ENCODE data around the gene PNMA8C.
"Not testable (repeated sequence)": the region's sequence is repeated elsewhere in the genome, so short reads cannot be mapped to it uniquely, and the experiment has no call there.

Gene PNMA8C

DNA sequence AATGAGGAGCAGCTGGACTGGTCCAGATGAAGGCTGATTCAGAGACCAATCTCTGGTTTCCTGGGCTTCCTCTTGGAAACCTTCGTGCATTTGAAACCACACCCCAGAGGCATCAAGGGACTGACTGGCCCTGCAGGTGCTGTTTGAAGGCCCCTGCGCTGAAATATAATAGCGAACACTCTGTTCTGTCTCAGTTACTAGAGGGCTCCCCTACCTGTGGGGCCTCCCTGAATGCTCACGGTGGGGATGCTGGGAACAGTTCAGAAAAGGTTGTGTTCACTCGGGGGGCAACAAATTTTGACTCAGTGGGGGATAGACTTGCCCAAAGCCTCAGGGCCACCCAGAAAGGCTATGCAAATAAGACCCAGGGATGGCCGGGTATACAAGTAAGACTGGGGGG lies 21.8 kb downstream of the PNMA8C start:
- no peaks in the 10 kb centered on the region for H3K9me3 ChIP-seq (ENCODE audit: severe bottlenecking)
- ATAC-seq (ENCODE audit: low read depth), result no peak
- no peak overlapping the region for H3K27ac ChIP-seq (ENCODE audit: poor library complexity, severe bottlenecking)
- TF ChIP-seq, protein P1, sequence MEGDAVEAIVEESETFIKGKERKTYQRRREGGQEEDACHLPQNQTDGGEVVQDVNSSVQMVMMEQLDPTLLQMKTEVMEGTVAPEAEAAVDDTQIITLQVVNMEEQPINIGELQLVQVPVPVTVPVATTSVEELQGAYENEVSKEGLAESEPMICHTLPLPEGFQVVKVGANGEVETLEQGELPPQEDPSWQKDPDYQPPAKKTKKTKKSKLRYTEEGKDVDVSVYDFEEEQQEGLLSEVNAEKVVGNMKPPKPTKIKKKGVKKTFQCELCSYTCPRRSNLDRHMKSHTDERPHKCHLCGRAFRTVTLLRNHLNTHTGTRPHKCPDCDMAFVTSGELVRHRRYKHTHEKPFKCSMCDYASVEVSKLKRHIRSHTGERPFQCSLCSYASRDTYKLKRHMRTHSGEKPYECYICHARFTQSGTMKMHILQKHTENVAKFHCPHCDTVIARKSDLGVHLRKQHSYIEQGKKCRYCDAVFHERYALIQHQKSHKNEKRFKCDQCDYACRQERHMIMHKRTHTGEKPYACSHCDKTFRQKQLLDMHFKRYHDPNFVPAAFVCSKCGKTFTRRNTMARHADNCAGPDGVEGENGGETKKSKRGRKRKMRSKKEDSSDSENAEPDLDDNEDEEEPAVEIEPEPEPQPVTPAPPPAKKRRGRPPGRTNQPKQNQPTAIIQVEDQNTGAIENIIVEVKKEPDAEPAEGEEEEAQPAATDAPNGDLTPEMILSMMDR (IDR thresholded peaks at IDR 0.05; ENCODE audit: poor library complexity, severe bottlenecking), result no peak
- H3K4me1 ChIP-seq (ENCODE audit: insufficient read depth, poor library complexity, severe bottlenecking), result peaks cover 3% of the 10 kb centered on the region
- H3K36me3 ChIP-seq (ENCODE audit: low read depth), result peaks cover 9% of the 10 kb centered on the region; the same call in 1 of the 2 replicates
- DNase-seq (ENCODE audit: low spot score), result no peak
- H3K4me3 ChIP-seq (ENCODE audit: severe bottlenecking), result no peak overlapping the region
- H3K27me3 ChIP-seq (ENCODE audit: insufficient read depth, poor library complexity, severe bottlenecking), result no peaks in the 10 kb centered on the region

DNA sequence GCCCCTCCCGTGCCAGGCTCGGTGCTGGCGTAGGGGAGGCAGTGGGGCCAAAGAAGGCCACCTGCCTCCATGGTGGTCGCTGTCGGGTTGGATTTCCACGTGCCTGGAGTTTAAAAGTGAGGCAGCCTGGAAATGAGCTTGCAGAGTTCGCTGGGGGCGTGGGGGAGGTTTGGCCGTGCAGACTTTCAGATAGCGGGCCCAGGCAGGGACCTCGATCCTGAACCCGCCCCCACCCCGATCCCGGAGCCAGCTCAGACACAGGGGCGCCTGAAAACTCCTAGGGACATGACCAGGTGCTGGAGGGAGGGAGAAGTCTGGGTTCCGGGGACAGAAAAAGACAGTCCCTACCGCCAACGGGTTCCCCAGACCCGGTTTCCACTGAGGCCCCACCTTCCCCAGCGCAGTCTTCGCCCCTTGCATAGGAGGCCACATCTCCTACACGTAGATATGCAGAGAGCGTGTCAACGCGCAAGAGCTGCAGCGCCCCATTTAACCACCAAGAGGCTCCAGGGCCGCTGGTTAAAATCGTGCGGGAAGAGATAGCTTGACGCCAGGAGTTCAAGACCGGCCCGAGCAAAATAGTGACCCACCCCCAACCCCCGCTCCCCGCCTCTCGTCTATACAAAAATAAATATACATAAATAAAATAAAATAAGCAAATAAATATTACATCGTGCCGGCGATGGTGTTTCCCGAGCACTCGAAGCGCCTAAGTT lies 23.8 kb downstream of the PNMA8C start:
- Histone ChIP-seq H3K9me3 (ENCODE audit: severe bottlenecking) (no peaks in the 10 kb centered on the region), H3K4me1 (ENCODE audit: insufficient read depth, poor library complexity, severe bottlenecking) (peaks cover 3% of the 10 kb centered on the region), H3K36me3 (ENCODE audit: low read depth) (0 out of 2 replicates have a peak, but pooled peaks cover under 1% of the 10 kb centered on the region), H3K27ac (ENCODE audit: poor library complexity, severe bottlenecking) (no peak overlapping the region), H3K27me3 (ENCODE audit: insufficient read depth, poor library complexity, severe bottlenecking) (no peaks in the 10 kb centered on the region), H3K4me3 (ENCODE audit: severe bottlenecking) (no peak overlapping the region)
- ATAC-seq (ENCODE audit: low read depth) (no peak), DNase-seq (ENCODE audit: low spot score) (no peak)
- TF ChIP-seq, protein P1 (IDR thresholded peaks at IDR 0.05; ENCODE audit: poor library complexity, severe bottlenecking), result no peak

DNA sequence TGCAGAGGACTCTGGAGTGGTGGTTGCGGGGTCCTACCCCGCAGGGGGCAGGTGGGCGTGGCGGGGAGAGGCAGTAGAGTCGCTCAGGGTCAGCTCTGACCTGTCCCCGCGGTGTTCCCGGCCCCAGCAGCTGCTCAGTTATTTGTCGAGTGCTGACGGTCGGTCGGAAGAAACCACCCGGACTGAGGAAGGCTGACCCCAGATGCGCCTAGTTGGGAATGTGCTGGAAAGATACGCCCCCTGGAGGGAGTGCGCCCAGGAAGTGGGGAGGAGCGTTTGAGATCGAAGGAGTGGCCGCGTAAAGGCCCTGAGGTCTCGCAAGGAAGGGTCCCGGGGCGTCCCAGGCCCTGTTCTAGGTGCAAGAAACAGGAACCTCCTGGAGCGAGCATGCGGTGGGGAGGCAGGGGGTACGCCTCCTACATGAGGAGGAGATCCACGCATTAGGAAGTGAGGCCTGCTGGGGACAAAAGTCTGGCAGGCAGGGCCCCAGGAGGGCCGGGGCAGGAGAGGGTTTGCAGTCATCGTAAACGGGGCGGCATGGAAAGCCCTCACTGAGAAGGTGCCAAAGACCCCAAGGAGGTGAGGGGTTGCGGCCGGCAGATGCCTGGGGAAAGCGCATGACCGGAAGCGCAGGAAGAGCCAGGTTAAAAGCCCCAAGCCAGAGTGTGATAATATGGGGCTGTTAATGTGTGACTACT lies 24.5 kb downstream of the PNMA8C start:
- Histone ChIP-seq H3K9me3 (ENCODE audit: severe bottlenecking) (no peaks in the 10 kb centered on the region), H3K27ac (ENCODE audit: poor library complexity, severe bottlenecking) (no peak overlapping the region), H3K27me3 (ENCODE audit: insufficient read depth, poor library complexity, severe bottlenecking) (no peaks in the 10 kb centered on the region), H3K4me1 (ENCODE audit: insufficient read depth, poor library complexity, severe bottlenecking) (peaks cover 3% of the 10 kb centered on the region), H3K4me3 (ENCODE audit: severe bottlenecking) (no peak overlapping the region), H3K36me3 (ENCODE audit: low read depth) (no peaks in the 10 kb centered on the region)
- ATAC-seq (ENCODE audit: low read depth) (peak; percentile 62), DNase-seq (ENCODE audit: low spot score) (no peak)
- TF ChIP-seq, protein P1 (IDR thresholded peaks at IDR 0.05; ENCODE audit: poor library complexity, severe bottlenecking), result peak; percentile 24

DNA sequence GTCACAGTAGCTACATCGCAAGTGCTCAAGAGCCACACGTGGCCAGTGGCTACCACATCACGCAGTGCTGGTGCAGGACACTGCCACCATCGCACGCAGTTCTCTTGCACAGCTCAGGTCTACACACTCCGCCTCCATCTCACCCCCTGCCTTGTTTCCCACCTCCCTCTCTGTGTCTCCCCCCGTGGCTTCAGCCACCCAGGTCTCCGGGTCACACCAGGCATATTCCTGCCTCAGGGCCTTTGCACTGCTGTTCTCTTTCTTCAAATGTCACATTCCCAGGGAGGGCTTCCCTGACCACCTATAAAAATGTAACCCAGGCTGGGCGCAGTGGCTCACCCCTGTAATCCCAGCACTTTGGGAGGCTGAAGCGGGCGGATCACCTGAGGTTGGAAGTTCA lies 26.0 kb downstream of the PNMA8C start:
- Histone ChIP-seq H3K27me3 (ENCODE audit: insufficient read depth, poor library complexity, severe bottlenecking) (no peaks in the 10 kb centered on the region), H3K9me3 (ENCODE audit: severe bottlenecking) (no peaks in the 10 kb centered on the region), H3K4me3 (ENCODE audit: severe bottlenecking) (no peak overlapping the region), H3K36me3 (ENCODE audit: low read depth) (no peaks in the 10 kb centered on the region), H3K27ac (ENCODE audit: poor library complexity, severe bottlenecking) (no peak overlapping the region), H3K4me1 (ENCODE audit: insufficient read depth, poor library complexity, severe bottlenecking) (peaks cover 3% of the 10 kb centered on the region)
- ATAC-seq (ENCODE audit: low read depth) (no peak), DNase-seq (ENCODE audit: low spot score) (peak; percentile 37)
- TF ChIP-seq, protein P1 (IDR thresholded peaks at IDR 0.05; ENCODE audit: poor library complexity, severe bottlenecking), result no peak

DNA sequence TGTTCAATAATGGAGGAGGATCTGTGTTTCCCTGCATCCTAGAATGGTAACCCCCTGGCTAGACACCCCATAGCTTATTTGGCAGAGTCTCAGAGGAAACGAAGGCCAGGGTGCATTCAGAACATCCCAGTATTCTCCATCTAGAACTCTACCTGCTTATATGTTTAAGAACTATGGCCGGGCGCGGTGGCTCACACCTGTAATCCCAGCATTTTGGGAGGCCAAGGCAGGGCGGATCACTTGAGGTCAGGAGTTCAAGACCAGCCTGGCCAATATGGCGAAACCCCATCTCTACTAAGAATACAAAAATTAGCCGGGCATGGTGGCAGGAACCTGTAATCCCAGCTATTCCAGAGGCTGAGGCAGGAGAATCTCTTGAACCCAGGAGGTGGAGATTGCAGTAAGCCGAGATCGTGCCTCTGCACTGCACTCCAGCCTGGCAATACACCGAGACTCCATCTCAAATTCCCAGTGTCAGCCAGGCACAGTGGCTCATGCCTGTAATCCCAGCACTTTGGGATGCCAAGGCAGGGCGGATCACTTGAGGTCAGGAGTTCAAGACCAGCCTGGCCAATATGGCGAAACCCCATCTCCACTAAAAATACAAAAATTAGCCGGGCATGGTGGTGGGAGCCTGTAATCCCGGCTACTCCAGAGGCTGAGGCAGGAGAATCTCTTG lies 30.8 kb downstream of the PNMA8C start:
- not testable (repeated sequence) for H3K9me3 ChIP-seq (ENCODE audit: severe bottlenecking); H3K27ac ChIP-seq (ENCODE audit: poor library complexity, severe bottlenecking); H3K27me3 ChIP-seq (ENCODE audit: insufficient read depth, poor library complexity, severe bottlenecking); H3K4me1 ChIP-seq (ENCODE audit: insufficient read depth, poor library complexity, severe bottlenecking); H3K36me3 ChIP-seq (ENCODE audit: low read depth); H3K4me3 ChIP-seq (ENCODE audit: severe bottlenecking); ATAC-seq (ENCODE audit: low read depth)
- DNase-seq (ENCODE audit: low spot score), result peak; percentile 19

All from RWPE2 (cell line).